NCI-H446 (cell line): ENCODE data around the gene TMEM179.
"Not testable (repeated sequence)": the region's sequence is repeated elsewhere in the genome, so short reads cannot be mapped to it uniquely, and the experiment has no call there.

Experiments
- DNase-seq, 2 experiments: peaks; one replicate each; lab custom pipeline; 2025; lab: John Stamatoyannopoulos, UW

The TMEM179 gene

DNA sequence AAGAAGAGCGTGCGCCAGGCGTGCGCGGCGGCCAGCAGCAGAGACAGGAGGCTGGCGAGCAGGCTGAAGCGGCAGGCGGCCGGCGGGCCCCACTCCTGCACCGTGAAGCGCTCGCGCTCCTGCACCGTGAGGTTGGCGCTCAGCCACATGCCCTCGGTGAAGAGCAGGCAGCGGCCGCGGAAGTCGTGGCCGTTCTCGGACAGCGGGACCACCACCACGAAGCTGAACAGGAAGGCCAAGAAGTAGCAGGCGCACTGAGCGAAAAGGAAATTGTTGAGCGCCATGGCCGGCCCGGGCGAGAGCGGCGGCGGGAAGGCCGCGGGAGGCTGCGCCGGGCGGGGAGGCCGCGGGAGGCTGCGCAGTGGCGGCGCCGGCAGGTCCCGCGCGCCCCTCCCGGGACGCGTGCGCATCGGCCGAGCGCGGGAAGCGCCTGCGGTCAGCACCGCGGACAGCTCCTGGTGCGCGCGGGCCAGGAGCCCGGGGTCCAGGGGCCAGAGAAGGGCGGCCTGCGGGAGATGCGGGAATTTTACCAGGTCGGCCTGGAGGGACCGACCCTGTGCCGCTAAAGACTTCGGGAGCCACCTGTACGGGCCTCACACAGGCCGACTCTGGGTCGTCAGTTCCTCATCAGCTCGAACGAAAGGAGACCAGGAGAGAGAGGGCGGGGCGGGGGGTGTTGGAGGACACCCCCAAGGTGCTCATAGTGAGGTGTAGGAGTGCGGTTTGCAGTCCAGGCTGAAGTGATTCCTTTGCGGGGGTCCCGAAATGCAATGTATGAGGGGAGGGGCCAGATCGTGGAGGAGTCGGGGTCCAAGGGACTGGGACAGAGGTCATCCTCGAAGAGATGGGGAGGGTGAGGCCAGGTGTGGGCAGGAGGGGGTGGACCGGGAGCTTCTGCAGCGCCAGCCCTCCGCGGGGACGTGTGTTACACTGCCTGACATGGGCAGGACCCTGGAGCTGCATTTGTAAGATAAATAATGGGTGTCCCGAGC is at the start of gene TMEM179:
Gene TMEM179, minus strand, starts transcription at position 315 of the 992 bp plus-strand sequence. Its CDS starts 31 bp downstream, at position 284.
- DNase-seq: no peak

DNA sequence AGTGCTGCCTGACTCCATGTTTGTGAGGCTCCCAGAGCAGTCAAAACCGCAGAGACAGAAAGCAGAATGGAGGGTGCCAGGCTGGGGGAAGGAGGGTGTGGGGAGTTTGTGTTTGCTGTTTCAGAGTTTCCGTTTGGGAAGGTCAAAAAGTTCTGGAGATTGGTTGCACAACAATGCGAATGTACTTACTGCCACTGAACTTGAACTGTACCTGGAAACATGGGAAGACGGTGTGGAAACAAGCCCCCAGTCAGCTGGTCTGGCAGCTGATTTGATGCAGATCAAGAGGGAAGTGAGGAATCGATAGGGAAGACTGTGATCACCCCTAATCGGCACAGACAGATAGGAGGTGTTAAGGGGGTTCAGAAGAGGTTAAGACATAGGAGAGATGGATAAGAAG is 49.5 kb upstream of the TMEM179 start:
- DNase-seq: no peak

DNA sequence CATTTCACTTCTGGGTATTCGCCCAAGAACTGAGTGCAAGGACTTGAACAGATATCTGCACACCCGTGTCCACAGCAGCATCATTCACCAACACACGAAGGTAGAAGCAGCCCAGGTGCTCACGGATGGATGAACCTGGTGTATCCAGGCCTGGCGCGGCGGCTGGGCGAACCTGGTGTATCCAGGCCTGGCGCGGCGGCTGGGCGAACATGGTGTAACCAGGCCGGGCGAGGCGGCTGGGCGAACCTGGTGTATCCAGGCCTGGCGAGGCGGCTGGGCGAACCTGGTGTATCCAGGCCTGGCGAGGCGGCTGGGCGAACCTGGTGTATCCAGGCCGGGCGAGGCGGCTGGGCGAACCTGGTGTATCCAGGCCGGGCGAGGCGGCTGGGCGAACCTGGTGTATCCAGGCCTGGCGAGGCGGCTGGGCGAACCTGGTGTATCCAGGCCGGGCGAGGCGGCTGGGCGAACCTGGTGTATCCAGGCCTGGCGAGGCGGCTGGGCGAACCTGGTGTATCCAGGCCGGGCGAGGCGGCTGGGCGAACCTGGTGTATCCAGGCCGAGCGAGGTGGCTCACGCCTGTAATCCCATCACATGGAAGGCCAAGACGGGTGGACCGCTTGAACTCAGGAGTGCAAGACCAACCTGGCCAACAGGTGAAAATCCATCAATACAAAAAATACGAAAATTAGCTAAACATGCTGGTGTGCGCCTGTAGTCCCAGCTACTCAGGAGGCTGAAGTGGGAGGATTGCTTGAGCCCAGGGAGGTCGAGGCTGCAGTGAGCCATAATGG is 48.8 kb upstream of the TMEM179 start:
- DNase-seq: not testable (repeated sequence)

DNA sequence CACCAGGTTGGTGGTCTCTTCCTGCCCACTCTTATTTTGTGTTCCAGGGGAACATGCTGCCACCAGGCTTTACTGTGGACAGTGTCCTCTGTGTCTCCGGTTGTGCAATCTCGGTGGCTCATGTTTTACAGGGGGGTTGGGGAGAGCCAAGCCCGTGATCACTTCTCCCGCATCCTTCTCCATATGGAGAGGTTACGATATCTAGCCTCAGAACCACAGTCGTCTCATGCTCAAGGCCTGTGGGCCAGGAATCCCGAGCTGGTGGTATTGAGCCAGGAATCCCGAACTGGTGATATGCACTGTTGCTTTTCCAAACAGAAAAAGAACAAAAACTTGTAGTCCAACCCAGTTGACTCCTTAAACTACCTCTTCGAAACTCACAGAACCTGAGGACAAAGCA is 47.8 kb upstream of the TMEM179 start:
- DNase-seq: no peak

DNA sequence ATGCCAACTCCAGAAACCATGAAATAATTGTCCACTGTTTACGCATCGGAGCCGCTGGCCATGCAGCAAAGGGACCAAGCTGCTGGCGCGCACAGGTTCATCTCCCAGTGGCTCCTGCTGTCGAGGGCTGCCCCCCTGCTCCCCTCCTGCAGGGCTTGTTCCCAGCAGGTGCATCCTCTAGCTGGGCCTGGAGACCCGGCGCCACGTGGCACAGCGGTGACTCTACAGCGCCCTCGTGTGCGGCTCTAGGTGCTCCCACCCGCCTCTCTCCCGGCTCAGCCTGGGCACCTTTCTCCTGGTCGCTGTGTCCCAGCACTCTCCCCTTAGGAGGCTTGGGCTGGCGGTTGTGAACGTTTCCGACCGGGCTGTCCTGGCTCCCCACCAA is 47.3 kb upstream of the TMEM179 start:
- no peak for DNase-seq

DNA sequence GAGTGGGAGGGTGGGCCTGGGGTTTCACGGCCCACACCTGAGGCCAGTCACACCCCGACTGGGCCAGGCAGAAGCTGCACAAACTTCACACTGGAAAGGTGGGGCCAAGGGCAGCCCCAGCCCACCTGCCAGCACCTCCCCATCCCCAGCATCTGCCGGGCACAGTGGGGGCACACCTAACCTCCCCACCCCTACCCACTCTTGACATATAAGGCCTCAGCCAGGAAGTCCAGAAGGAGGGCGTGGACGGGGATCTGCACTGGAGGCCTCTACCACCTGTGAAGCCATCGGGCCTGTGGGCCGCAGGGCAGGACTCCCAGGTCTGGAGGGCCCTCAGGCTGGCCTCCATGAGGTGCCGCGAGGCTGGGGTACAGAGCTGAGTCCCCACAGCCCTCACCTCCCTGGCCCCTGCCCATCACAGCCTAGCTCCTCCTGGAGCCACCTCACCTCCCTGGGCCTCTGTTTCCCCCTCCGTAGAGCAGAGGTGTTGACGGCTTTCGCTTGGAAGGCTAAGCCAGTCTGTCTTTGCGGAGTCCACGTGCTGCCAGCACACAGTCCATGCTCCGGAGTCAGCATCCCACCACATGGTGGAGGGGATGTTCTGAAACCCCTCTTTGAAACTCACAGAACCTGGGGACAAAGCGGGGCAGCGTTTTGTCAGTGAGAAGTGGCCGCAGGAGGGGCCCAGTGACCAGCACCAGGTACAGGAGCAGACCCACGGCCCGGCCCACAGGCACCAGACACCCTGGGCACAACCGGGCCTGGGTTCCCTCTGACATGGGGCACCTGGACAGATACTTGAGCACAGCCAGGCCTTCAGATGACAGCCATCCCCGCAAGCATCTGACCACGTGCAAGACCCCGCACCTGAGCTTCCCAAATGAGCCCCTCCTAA is 46.7 kb upstream of the TMEM179 start:
- DNase-seq: no peak

DNA sequence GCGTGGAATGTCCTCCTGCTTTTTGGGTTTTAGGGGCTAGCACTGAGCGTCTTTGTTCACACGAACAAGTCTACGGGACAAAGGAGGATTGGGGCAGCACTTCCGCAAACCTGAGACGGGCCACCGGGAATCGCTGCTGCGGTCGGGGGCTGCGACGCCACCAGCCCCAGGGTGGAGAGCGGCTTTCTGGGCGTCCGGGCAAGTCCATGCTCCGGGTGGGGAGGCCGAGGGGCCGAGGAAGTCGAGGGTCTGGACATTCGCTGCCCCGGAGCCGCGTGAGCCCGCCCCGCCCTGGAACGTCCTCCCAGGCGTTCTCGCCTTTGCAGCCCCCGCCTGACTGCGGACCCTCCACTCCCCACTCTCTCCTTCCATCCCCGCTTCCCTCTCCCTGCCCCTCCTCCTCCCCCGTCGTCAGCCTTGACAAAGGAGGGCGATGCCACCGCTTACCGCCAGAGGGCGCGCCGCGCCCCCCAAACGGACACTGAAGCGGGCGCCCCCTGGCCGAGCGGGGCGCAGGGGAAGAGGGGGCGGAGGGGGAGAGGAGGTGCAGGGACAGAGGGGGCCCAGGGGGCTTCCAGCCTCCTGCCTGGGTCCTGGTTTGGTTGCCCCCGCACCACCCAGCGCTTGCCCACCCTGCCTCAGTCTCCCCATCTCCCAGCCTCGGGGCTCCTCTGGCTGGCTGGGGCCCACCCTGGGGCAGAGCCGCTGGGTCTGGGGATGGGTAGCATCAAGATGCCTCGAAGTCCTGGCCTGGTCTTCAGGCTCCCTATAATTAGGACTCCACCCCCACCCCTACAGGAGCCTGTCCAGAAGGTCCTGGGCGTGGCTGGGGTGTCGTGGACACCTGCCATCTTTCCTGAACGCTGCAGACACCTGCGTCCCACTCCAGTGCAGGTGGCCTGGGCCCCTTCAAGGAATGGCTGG is 45.7 kb upstream of the TMEM179 start:
- DNase-seq: peak in 1 of 2 experiments; percentile 79

DNA sequence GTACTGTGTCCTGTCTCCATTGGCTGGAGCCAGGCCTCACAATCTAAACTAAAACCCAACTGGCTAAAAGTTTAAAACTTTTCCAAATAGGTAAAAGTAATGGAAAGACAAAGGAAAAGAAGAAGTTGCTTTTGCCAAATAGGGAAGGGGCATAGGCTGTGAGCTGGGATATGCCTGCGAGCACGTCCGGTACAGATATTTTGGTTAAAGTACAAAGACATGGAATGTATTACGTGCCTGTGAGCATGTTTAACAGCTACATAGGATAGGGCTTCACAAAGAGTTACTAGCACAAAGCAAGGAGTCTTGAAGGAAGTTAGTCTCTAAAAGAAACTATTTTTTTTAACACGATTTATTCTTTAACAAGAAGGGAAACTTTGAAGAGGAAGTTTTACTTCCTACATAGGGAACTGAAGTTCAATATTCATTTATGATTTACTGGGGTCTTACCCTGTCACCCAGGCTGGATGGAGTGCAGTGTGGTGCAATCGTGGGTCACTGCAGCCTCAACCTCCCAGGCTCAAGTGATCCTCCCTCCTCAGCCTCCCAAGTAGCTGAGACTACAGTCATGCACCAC is 43.0 kb upstream of the TMEM179 start:
- no peak for DNase-seq

DNA sequence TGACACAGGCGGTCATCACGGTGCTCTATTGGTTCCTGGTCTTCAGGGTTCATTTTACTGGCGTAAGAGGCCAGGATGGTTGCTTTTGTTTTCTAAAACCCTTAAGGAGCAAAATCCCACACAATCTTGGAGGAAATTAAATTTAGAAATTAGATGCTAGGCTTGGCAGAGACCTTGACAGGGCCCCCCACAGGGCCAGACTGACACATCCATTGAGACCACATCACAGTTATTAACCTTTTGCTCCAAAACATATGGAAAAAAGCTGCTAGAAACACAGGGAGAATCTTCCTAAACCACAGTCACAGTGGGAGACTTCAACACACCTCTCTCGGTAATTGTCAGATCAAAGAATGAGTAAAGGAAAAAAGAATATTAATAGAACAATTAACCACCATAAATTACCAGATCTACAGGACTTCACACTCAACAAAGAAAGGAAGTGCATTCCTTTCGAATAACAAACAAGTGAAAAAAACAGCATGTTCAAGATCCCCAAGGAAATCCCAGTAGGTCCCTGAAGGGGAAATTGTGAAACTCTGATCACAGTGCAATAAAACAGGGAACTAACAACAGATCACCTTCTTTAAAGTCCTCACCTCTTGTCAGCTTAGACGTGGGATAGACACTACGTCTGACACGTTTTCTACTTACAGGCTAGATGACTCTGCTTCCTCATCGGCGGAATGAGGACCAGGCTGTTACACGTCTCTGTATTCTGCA is 40.2 kb upstream of the TMEM179 start:
- no peak for DNase-seq

DNA sequence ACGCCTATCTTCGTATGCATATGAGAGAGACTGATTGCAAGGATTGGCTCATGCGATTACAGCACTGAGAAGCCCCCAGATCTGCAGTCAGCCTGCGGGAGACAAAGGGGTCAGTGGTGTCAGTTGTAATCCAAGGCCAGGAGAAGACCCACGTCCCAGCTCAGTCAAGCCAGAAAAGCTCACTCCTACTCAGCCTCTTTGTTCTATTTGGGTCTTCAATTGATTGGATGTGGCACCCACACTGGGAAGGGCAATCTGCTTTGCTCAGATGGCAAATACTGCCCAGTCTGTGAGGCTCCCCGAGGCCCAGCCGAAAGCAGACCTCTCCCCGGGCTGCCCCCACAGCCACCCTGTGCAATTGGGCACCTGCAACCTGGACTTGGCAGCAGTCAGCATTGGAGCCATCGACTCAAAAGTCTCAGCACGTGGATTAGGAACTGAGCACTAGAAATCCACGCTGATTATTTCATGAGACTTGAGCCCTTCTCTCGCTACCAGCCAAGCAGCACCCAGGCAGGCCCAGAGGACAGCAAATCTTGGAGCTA is 39.6 kb upstream of the TMEM179 start:
- DNase-seq: no peak

DNA sequence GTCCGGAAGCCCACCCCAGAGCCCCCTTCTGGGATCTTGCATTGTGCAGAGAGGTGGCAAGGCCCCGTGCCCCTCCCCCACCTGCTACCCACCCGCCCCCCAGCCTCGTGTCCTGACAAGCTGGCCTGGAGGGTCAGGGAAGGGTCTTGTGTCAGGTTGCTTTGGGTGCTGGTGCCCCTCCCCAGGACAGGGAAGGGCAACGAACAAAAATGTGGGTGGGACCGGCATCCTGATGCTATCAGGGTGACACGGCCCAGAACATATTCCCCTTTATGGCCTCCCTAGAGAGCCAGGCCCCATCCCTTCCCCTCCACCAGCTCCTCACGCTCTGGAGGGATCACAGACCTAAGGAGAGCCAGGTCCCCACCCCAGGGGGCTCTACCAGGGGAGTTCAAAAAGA is 38.7 kb upstream of the TMEM179 start:
- DNase-seq: no peak

DNA sequence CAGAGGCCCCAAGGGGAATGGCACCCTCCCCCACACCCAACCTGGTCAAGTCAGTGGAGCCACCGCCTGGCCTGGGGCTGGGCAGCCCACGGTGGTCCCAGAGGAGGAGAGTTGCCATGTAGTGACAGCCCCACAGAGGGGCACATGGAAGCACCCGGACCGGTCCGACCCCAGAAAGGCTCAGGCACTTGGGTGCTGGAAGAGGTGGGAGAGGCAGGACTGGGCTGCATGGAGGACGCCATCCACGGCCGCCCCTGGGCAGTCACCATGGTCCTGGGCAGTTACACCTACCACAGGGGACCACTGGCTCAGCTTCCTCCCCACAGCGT is 37.9 kb upstream of the TMEM179 start:
- no peak for DNase-seq

DNA sequence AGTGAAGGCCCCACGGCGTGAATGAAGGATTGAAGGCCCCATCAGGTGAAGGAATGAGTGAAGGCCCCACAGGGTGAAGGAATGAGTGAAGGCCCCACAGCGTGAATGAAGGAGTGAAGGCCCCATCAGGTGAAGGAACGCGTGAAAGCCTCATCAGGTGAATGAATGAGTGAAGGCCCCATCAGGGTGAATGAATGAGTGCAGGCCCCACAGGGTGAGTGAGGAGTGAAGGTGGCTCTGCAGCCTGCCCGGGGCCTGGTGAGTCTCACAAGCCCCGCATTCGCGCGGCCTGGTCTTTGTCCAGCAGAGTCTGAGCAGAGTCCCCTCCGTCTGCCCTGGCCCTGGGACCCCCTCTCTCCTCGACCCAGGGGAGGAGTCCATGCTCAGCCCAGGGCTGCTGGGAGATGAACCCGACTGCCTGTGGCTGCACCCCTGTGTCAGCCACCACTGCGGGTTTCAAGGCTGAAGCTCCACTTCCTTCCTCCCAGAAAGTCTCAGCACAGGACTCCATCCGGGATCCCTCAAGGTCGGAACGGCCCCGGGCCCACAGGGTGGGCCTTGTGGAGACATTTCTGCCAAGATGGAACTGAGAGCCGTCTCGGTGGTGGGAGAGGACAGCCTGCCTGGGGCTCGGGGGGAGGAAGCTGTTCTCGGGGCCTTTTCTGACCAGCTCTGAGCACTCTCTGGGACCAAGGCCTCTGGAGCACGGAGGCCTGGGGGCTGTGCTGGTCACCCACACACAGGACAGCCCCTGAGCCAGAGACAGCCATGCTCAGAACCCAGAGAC is 37.4 kb upstream of the TMEM179 start:
- no peak for DNase-seq

DNA sequence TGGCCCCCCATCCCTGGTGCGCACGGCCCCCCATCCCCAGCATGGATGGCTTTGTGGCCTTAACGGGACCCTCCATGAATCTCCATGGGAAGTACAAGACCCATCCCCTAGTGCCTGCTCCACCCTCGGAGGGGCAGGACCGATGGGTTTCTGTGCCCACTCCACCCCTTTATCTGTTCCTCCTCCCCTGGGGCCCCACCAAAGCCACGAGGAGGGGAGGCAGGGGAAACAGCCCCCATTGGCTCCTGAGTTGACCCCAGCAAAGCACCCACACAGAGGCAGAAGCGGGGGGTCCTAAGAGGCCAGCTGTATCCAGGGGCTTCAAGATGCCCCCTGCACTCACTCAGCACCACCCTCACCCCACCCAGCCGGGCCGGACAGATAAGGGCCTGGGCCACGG is 36.1 kb upstream of the TMEM179 start:
- no peak for DNase-seq

DNA sequence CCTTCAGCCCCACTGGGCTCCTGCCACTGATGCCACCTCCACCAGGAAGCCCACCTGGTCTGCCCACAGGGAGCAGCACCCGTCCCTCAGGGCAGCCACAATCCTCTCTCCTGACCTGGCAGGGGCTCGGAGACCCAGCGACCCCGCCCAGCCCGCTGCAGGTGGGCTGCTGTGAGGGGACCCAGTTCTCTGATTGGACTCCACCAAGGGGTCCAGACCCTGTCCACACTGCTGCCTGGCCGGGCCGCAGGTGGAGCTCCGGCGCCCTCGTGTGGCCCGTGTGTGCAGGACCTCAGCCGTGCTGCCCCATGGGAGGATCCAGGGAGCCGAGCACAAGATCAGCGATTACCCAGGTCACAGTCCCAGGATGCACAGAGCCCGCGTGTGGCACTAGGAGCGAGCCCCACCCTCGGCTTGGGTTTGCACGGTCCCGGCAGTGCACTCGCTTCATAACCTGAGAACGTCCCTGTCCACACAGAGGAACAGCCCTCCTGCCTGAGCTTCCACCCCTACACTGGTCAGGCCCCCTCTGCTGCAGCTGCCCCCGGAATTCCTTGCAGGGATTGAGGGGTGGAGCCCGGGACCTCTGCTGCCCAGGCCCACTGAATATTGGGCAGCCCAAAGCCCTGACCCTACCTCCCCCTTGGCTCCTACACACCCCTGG is 35.4 kb upstream of the TMEM179 start:
- DNase-seq: peak; percentile 75 to 91

DNA sequence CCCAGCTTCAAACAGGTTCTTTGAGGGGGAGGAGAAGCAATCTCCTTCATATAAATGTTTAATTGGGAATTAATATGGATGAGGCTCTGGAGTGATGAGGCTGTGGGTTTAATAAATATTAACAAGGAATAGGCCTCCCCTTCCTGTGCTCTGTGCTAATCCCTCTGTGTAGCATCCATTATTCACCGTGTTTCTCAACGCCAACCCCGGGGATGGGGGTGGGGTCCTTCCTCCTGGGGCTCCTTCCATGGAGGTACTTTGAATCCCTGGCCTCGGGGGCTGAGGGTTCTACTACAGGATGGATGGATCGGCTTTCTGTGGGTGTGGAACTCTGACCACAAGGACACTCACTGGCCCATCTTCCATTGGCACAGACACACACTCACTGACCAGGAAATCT is 34.9 kb upstream of the TMEM179 start:
- DNase-seq: no peak

DNA sequence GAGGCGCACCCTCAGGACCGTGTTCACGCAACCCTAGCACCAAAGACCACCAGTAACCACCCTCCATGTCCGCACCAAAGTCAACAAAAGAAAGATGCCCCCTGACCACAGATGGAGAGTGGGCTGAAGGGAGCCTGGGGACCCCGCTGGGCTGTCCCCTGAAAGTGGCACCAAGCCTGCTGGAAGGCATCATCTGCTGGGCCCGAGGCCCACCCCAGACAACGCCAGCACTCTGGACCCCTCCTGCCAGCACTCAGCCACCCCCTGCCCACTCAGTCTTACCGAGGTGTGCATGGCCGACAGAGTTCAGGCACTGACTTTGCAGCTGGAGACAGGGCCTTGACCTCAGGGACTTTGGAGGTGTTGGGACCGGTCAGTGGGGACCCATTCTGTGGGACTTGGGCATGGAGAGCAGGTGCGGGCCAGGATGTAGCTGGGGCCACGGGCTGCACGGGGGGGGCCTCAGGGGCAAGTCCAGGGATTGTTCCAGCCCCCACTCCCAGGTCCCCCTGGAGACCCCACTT is 34.4 kb upstream of the TMEM179 start:
- no peak for DNase-seq

DNA sequence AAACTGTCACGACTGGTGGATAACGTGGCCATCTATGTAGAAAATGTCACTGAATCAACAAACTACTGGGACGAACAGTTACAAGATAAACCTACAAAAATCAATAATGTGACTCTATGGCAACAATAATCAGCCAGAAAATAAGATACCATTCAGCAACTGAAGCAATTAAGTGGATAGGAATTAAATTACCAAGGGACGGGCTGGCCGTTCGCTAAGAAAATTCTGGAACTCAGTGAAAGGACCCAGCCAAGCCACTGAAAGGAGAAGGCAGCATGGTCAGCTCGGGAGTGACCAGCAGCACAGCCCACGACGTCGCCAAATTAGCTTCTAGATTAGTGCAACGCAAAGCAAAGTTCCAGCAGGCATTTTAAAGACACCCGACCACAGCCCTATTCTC is 33.6 kb upstream of the TMEM179 start:
- DNase-seq: no peak
